ENCODE data around the gene LMO7. TPM values are rescaled to one million over a fixed set of nuclear protein-coding genes. Genes with fewer than 3 reads are reported as not detected.

Gene LMO7
- total and polyA plus RNA-seq, 2 of the 4 experiments (the other 2 are of a cell fraction): 266 to 367 TPM

GRCh38 chr13:75769141-75769905, 133.2 kb downstream of the LMO7 start:
- Histone ChIP-seq H2BK5ac (ENCODE audit: low read depth, low read length, poor library complexity, severe bottlenecking) (peak overlapping the region; percentile 98), H3K56ac (ENCODE audit: extremely low read depth, insufficient read depth, low read length) (no peak overlapping the region), H3K4ac (ENCODE audit: low read depth, low read length) (peak overlapping the region; percentile 26; the same call in 1 of the 2 replicates), H2AK9ac (replicated peaks; ENCODE audit: low read depth, low read length, poor library complexity) (no peak overlapping the region), H4K8ac (ENCODE audit: low read depth in 2 of 2, low read length in 2 of 2) (peak overlapping the region in 1 of 2 experiments; percentile 3; a peak in 1 of 4 replicates), H3K9me3 (ENCODE audit: control insufficient read depth, insufficient read depth, low read length) (no peaks in the 10 kb centered on the region), H3K9me1 (ENCODE audit: insufficient read depth, low read length) (peaks cover 3% of the 10 kb centered on the region; the same call in 1 of the 2 replicates), H3K27ac (ENCODE audit: insufficient read depth, low read length) (peak overlapping the region; percentile 99; the same call in 1 of the 2 replicates), H4K91ac (ENCODE audit: insufficient read depth, low read depth, low read length) (peak overlapping the region; percentile 40), H2BK15ac (ENCODE audit: low read depth, low read length) (0 out of 3 replicates have a peak overlapping the region, but pooled peaks have one; percentile 19), H3K79me1 (ENCODE audit: low read depth in 1 of 2, low read length in 2 of 2) (peaks cover 17 to 53% of the 10 kb centered on the region in 2 experiments), H3K36me3 (ENCODE audit: control insufficient read depth, insufficient read depth, low read length) (no peaks in the 10 kb centered on the region; the same call in 1 of the 2 replicates), H3K4me2 (ENCODE audit: low read depth, low read length) (no peak overlapping the region), H3K9ac (ENCODE audit: low read depth, low read length) (no peak overlapping the region; the same call in 1 of the 2 replicates), H3K14ac (replicated peaks; ENCODE audit: low read depth, low read length) (0 out of 2 replicates have a peak overlapping the region, but pooled peaks have one; percentile 27), H3K27me3 (ENCODE audit: control insufficient read depth, insufficient read depth, low read length) (no peaks in the 10 kb centered on the region), H3K4me3 (ENCODE audit: insufficient read depth, low read depth, low read length) (no peak overlapping the region), H2BK20ac (ENCODE audit: low read depth, low read length) (no peak overlapping the region), H4K20me1 (ENCODE audit: insufficient read depth, low read length) (peaks cover 66% of the 10 kb centered on the region; the same call in 1 of the 2 replicates), H3K18ac (ENCODE audit: low read depth, low read length) (peak overlapping the region; percentile 83), H3K4me1 (ENCODE audit: control insufficient read depth, insufficient read depth, low read length) (peaks cover 21% of the 10 kb centered on the region), H3K23ac (ENCODE audit: low read depth, low read length) (peak overlapping the region; percentile 74; the same call in 1 of the 2 replicates), H2BK120ac (ENCODE audit: low read depth, low read length) (peak overlapping the region; percentile 48; the same call in 1 of the 2 replicates), H2AFZ (replicated peaks; ENCODE audit: low read length, poor library complexity) (no peak overlapping the region), H4K5ac (ENCODE audit: low read depth, low read length) (peak overlapping the region; percentile 83), H2AK5ac (ENCODE audit: low read depth, low read length) (no peak overlapping the region; the same call in 1 of the 2 replicates)
- no TSS peak for BruUV-seq (replicated peaks)
- intact Hi-C loops (cut with micrococcal nuclease) (no loop called here), in situ Hi-C loops (cut with MboI; ENCODE audit: low sequenced_read_pairs) (no loop called here), dilution Hi-C loops (cut with HindIII; ENCODE audit: low sequenced_read_pairs, unreplicated experiment) (no loop called here)
- no CpG with 5 or more reads among the region's 1 CpG for WGBS, 2 experiments (ENCODE audit: extremely low coverage in 2 of 2, insufficient read length in 1 of 2)
- no peak for DNase-seq
- ChIA-PET CTCF (no interaction called here), POLR2A (ENCODE audit: unreplicated experiment) (no interaction called here)
- TF ChIP-seq CTCF (conservative IDR thresholded peaks at IDR 0.05; ENCODE audit: low read depth, low read length) (no peak), CHD1 (IDR thresholded peaks at IDR 0.05; ENCODE audit: low read depth, low read length) (no peak), MXI1 (IDR thresholded peaks at IDR 0.05; ENCODE audit: borderline replicate concordance, low read depth, low read length) (no peak), ELK1 (IDR thresholded peaks at IDR 0.05; ENCODE audit: borderline replicate concordance, low read depth, low read length) (no peak), RAD21 (IDR thresholded peaks at IDR 0.05; ENCODE audit: low read length) (no peak), MAZ (IDR thresholded peaks at IDR 0.05; ENCODE audit: borderline replicate concordance, low read depth, low read length) (no peak), USF2 (IDR thresholded peaks at IDR 0.05; ENCODE audit: low read depth, low read length) (no peak), MAFK (IDR thresholded peaks at IDR 0.05; ENCODE audit: low read depth, low read length) (no peak), BHLHE40 (IDR thresholded peaks at IDR 0.05; ENCODE audit: low read depth, low read length) (no peak), FOS (IDR thresholded peaks at IDR 0.05; ENCODE audit: low read depth, low read length) (no peak), CEBPB (IDR thresholded peaks at IDR 0.05; ENCODE audit: low read depth, low read length) (no peak), RCOR1 (IDR thresholded peaks at IDR 0.05; ENCODE audit: insufficient replicate concordance, low read length) (no peak)
- no peak for ATAC-seq (ENCODE audit: low read depth)
